ENCODE measurements around the gene LIN37. TPM values are rescaled to one million over a fixed set of nuclear protein-coding genes. Genes with fewer than 3 reads are reported as not detected.
A peak's percentile ranks its signal among the peaks of the same experiment; 100 is the strongest.

LIN37 gene
- total and polyA plus RNA-seq, 9 of the 15 experiments (the other 6 are each of a cell fraction or from before 2014, with no cell fraction given): 1.2 to 12.5 (median 8.6) TPM

DNA sequence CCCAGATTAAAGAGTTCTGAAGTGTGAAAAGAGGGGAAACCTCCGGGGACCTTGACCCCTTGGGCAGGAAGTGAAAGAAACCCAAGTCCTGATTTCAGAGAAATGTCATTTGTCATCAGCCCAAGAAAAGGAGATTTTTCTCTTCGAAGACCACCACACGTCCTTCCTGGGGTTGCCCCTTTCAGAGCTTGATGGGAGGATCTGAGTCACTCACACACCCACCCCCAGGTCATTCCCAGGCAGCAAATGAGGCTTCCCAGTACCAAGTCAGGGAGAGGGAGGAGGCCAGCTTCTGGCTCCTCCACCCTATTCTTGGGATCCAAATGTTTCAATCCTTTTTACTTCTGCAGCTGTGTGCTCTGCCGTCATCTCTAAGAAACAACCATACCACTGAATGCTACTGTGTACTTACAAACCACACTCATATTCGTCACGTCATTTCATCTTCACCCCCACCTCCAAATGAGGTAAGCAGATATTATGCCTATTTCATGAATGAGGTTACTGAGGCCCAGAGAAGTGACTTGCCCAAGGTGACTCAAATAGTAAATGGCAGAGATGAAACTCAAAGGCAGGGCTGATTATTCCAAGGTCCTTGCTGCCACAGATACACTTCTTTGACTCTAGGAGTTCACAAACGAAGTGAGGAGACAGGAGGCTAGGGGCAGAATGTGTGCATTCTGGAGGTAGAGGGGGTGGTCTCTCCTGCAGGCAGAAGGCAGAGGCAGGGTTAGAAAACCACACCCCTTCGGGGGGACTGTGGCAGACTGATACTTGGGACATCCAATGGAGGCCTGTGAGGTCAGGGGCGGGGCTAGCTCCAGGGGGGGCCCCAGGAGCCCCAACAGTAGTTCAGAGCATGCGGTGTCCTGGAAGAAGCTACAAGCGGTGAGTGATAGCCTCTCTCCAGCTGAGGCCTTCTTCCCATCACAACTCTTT is 35.5 kb upstream of the LIN37 start:
- no TSS peak for BruUV-seq (replicated peaks)
- Histone ChIP-seq H3K4me2 (ENCODE audit: insufficient read depth, low read length) (no peak overlapping the region), H3K9ac (ENCODE audit: insufficient read depth in 1 of 2, low read depth in 2 of 2, low read length in 2 of 2) (no peak overlapping the region), H4K20me1 (replicated peaks; ENCODE audit: control insufficient read depth, insufficient read depth, low read length) (no peaks in the 10 kb centered on the region), H2AFZ (ENCODE audit: low read depth, low read length) (no peak overlapping the region), H3K36me3 (ENCODE audit: control insufficient read depth, insufficient read depth, low read length) (no peaks in the 10 kb centered on the region), H3K4me1 (replicated peaks in 1 of 2; ENCODE audit: control insufficient read depth in 2 of 2, insufficient read depth in 2 of 2, low read length in 2 of 2) (peaks cover 8 to 36% of the 10 kb centered on the region in 2 experiments), H3K9me1 (ENCODE audit: control insufficient read depth, insufficient read depth, low read length) (no peaks in the 10 kb centered on the region), H3K27ac (ENCODE audit: extremely low read depth, low read depth, low read length) (no peak overlapping the region), H3K27me3 (ENCODE audit: control insufficient read depth in 2 of 2, insufficient read depth in 2 of 2, low read length in 2 of 2) (peaks cover 22 to 62% of the 10 kb centered on the region in 2 experiments), H3K79me2 (ENCODE audit: control insufficient read depth, insufficient read depth, low read length) (no peaks in the 10 kb centered on the region; the same call in 2 of the 3 replicates), H3K9me3 (replicated peaks; ENCODE audit: control insufficient read depth, insufficient read depth, low read depth, low read length) (no peaks in the 10 kb centered on the region), H3K4me3 (no peak overlapping the region)
- TF ChIP-seq, protein P1, sequence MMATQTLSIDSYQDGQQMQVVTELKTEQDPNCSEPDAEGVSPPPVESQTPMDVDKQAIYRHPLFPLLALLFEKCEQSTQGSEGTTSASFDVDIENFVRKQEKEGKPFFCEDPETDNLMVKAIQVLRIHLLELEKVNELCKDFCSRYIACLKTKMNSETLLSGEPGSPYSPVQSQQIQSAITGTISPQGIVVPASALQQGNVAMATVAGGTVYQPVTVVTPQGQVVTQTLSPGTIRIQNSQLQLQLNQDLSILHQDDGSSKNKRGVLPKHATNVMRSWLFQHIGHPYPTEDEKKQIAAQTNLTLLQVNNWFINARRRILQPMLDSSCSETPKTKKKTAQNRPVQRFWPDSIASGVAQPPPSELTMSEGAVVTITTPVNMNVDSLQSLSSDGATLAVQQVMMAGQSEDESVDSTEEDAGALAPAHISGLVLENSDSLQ (IDR thresholded peaks at IDR 0.05): peak; percentile 51; the same call in 1 of the 2 replicates
- TF ChIP-seq ZNF12 (CRISPR knock-in tag; IDR thresholded peaks at IDR 0.05): no peak
- in situ Hi-C loops (cut with MboI) (no loop called here), intact Hi-C loops (cut with micrococcal nuclease) (no loop called here)
- peak in 3 of 4 experiments; percentile 36 to 37 (median 37) for DNase-seq (ENCODE audit: extremely low read depth in 1 of 4, low spot score in 3 of 4)
- ChIA-PET POLR2A (interaction anchor here (0.6 to 1.4 kb wide), 3 partner anchors 9 to 28 kb away, joined by 3 read pairs; no protein-coding TSS in a partner anchor), CTCF (ENCODE audit: low intra/inter-chr PET ratio) (interaction anchor here (0.5 to 1.0 kb wide), 2 partner anchors 8 to 146 kb away, joined by 3 read pairs; no protein-coding TSS in a partner anchor)
- no peak for ATAC-seq
- WGBS (ENCODE audit: insufficient coverage, low coverage, missing lambda C conversion rate): 7% methylated on average over 11 of the region's 11 CpGs
- no peak for FAIRE-seq

All from K562 (cell line).